ENCODE data around the gene MTAP.
A peak's percentile ranks its signal among the peaks of the same experiment; 100 is the strongest.

MTAP gene

DNA sequence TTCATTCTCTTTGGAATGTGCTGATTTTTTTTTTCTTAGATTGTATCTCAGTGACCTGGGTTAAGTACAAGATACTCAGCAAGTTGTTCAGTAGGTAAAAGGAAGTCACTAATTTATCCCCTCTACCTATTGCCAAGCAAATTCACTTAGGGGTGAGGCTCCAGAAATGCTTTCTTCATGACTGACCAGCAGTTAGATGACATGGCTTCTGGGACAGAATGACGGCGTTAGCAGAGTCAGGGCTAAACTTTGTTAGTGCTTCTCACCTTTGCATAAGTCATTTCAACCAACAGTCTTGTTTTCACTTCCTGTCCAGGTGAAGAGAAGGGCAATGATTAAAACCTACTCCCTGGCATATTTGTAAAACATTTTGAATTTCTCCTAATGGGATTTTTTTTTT is 20.2 kb upstream of the MTAP start:
- no peak for TF ChIP-seq CTCF (IDR thresholded peaks at IDR 0.05; ENCODE audit: insufficient read depth, low read length, poor library complexity, severe bottlenecking)
- no peak for TF ChIP-seq EZH2phosphoT487 (conservative IDR thresholded peaks at IDR 0.05; ENCODE audit: low read length)
- H2AFZ ChIP-seq (ENCODE audit: low read depth, low read length, severe bottlenecking) = no peak overlapping the region
- no peaks in the 10 kb centered on the region for H4K20me1 ChIP-seq (ENCODE audit: low read depth, low read length)
- H3K27me3 ChIP-seq (ENCODE audit: low read length) = no peaks in the 10 kb centered on the region
- H3K27ac ChIP-seq (ENCODE audit: low read depth, low read length) = no peak overlapping the region
- H3K4me3 ChIP-seq (ENCODE audit: insufficient read depth, low read length, poor library complexity, severe bottlenecking) = no peak overlapping the region
- H3K4me2 ChIP-seq (ENCODE audit: low read depth, low read length, poor library complexity, severe bottlenecking) = no peak overlapping the region
- H3K9ac ChIP-seq (ENCODE audit: low read length) = no peak overlapping the region
- H3K79me2 ChIP-seq (ENCODE audit: insufficient read depth, low read length) = no peaks in the 10 kb centered on the region
- no peaks in the 10 kb centered on the region for H3K9me3 ChIP-seq (ENCODE audit: insufficient read depth, low read length)
- no peaks in the 10 kb centered on the region for H3K9me2 ChIP-seq (replicated peaks; ENCODE audit: insufficient read depth, low read length)
- H3K36me3 ChIP-seq (ENCODE audit: low read length) = no peaks in the 10 kb centered on the region
- H3F3A ChIP-seq (ENCODE audit: insufficient read depth) = no peaks in the 10 kb centered on the region

DNA sequence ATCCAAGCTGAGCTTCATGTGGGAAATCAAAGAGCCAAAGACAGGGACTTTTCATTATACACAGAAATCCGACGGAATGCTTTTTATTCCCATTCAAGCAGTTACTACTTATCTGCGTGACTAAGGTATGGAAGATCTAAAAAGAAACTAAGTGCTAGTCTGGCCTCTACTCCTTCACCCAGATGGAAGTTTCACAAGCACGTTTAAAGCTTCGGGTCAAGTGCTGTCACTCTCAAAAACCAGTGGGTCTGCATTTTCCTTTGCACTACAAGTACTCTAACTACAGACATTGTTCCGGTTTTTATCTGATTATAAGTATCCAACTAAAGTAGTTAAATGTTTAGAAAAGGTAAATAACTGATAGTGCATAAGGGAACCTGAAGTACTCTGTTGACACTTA is 13.7 kb upstream of the MTAP start:
- Histone ChIP-seq H2AFZ (ENCODE audit: low read depth, low read length, severe bottlenecking) (no peak overlapping the region), H3K27ac (ENCODE audit: low read depth, low read length) (no peak overlapping the region), H3K27me3 (ENCODE audit: low read length) (no peaks in the 10 kb centered on the region), H3K4me2 (ENCODE audit: low read depth, low read length, poor library complexity, severe bottlenecking) (no peak overlapping the region), H3K79me2 (ENCODE audit: insufficient read depth, low read length) (no peaks in the 10 kb centered on the region), H3K9me3 (ENCODE audit: insufficient read depth, low read length) (no peaks in the 10 kb centered on the region), H3K36me3 (ENCODE audit: low read length) (no peaks in the 10 kb centered on the region), H3F3A (ENCODE audit: insufficient read depth) (no peaks in the 10 kb centered on the region), H3K4me3 (ENCODE audit: insufficient read depth, low read length, poor library complexity, severe bottlenecking) (no peak overlapping the region), H3K9ac (ENCODE audit: low read length) (no peak overlapping the region), H4K20me1 (ENCODE audit: low read depth, low read length) (no peaks in the 10 kb centered on the region), H3K9me2 (replicated peaks; ENCODE audit: insufficient read depth, low read length) (no peaks in the 10 kb centered on the region)
- TF ChIP-seq EZH2phosphoT487 (conservative IDR thresholded peaks at IDR 0.05; ENCODE audit: low read length) (no peak), CTCF (IDR thresholded peaks at IDR 0.05; ENCODE audit: insufficient read depth, low read length, poor library complexity, severe bottlenecking) (no peak)

DNA sequence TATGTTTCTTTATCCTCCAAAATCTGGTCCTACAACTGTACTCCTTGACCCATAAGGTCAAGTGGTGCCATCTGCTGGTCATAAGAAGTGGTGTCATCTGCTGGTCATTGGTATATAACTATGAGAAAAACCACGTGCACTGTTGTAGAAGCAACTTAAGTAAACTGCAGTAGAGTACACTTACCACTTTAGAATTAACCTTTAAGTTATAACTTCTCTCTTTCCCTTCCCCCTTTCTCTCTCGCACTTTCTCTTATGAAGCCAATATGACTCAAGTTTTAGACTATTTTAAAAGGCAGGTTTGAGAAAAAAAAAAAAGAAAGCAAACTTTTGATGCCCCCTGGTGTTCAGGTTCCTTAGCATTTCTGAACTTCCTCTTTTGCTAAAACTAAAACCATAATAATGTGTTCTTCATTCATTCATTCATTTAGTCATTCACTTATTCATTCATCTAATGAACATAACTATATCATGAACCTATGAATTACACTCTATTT is 12.8 kb upstream of the MTAP start:
- no peaks in the 10 kb centered on the region for H3F3A ChIP-seq (ENCODE audit: insufficient read depth)
- H3K4me2 ChIP-seq (ENCODE audit: low read depth, low read length, poor library complexity, severe bottlenecking) = peak overlapping the region; percentile 61
- H3K79me2 ChIP-seq (ENCODE audit: insufficient read depth, low read length) = no peaks in the 10 kb centered on the region
- peak overlapping the region; percentile 20; the same call in 1 of the 2 replicates for H3K9ac ChIP-seq (ENCODE audit: low read length)
- no peak overlapping the region for H3K4me3 ChIP-seq (ENCODE audit: insufficient read depth, low read length, poor library complexity, severe bottlenecking)
- H3K9me3 ChIP-seq (ENCODE audit: insufficient read depth, low read length) = no peaks in the 10 kb centered on the region
- peak overlapping the region; percentile 76 for H2AFZ ChIP-seq (ENCODE audit: low read depth, low read length, severe bottlenecking)
- no peaks in the 10 kb centered on the region for H3K9me2 ChIP-seq (replicated peaks; ENCODE audit: insufficient read depth, low read length)
- H3K27ac ChIP-seq (ENCODE audit: low read depth, low read length) = no peak overlapping the region
- no peaks in the 10 kb centered on the region for H3K27me3 ChIP-seq (ENCODE audit: low read length)
- H3K36me3 ChIP-seq (ENCODE audit: low read length) = no peaks in the 10 kb centered on the region
- no peaks in the 10 kb centered on the region for H4K20me1 ChIP-seq (ENCODE audit: low read depth, low read length)
- TF ChIP-seq CTCF (IDR thresholded peaks at IDR 0.05; ENCODE audit: insufficient read depth, low read length, poor library complexity, severe bottlenecking) (peak; percentile 98), EZH2phosphoT487 (conservative IDR thresholded peaks at IDR 0.05; ENCODE audit: low read length) (no peak)

Data from SU-DHL-6 (cell line).